Measurements from ENCODE around the gene MARK4.
A peak's percentile ranks its signal among the peaks of the same experiment; 100 is the strongest.
"Not testable (repeated sequence)": the region's sequence is repeated elsewhere in the genome, so short reads cannot be mapped to it uniquely, and the experiment has no call there.

MARK4 gene

DNA sequence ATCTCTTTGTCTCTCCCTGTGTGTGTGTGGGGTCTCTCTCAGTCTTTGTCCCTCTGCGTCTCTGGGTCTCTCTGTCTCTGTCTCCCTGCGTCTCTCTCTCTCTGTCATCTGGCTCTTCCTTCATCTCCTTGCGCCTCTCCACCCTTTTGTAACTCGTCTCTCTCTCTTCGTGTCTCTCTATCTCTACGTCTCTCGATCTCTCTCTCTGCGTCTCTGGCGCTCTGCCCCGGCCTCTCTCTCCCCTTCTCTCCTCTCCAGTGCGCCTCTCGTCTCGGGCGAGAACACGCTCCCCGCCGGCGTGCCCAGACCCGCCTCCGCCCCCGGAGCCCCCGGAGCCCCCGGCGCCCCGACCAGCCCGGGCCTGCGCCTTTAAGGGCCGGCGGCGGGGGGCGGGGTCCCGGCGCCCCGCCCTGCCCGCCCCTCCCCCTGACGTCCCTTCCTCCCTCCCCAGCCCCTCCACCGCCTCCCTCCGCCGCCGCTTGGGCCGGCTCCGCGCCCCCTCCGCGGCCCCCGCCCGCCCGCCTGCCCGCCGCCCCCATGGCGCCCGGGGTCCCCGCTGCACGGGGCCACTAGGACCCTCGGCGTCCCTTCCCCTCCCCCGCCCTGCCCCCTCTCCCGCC is at the start of gene MARK4:
MARK4 (plus strand) TSS at position 440 of the 620 bp plus-strand sequence. CDS start 318 bp downstream, outside the sequence.
- peak; percentile 53 for DNase-seq

GRCh38 chr19:45202637-45203036 is 48.4 kb upstream of the MARK4 start:
- DNase-seq: no peak

- no peak for DNase-seq
Observed at GRCh38 chr19:45205810-45206209, 45.3 kb upstream of the MARK4 start.

GRCh38 chr19:45206328-45206727 is 44.7 kb upstream of the MARK4 start:
- no peak for DNase-seq

- no peak for DNase-seq
Observed at GRCh38 chr19:45211751-45212381, 39.2 kb upstream of the MARK4 start.

GRCh38 chr19:45213031-45213430 is 38.0 kb upstream of the MARK4 start:
- no peak for DNase-seq

DNA sequence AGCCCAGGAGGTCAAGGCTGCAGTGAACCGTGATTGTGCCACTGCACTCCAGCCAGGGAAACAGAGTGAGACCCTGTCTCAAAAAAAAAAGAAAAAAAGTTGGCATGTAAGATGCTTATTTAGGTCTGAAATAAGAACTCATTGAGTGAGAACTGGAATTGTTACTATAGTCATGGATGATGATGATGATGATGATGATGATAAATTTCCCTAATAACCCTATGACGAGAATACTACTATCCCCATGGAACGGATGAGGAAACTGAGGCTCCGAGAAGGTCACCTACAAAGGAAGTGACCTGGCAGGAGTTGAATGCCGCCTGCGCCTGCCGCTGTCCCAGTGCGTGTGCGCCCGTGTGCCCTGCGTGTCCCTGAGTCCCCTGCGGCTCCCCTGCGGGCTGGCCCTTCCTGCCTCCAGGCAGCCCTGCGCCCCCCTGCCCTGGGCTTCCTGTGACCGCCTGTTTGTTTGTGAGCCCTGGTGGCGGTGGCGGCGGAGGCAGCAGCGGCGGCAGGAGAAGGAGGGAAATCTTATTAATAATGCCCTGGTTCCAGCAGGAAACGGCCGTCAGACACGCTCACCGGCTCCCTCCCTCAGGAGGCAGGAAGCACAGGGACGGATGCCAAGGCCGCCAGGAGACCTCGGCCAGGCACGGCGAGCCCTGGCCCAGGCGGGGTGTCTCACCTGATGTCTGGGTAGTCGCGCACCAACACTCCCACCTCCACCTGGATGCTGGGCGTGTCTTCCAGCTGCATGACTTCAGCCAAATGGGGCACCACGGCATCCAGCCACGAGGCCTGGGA is 35.5 kb upstream of the MARK4 start:
- DNase-seq: peak; percentile 48

- DNase-seq: no peak
Observed at GRCh38 chr19:45216667-45217066, 34.4 kb upstream of the MARK4 start.

DNA sequence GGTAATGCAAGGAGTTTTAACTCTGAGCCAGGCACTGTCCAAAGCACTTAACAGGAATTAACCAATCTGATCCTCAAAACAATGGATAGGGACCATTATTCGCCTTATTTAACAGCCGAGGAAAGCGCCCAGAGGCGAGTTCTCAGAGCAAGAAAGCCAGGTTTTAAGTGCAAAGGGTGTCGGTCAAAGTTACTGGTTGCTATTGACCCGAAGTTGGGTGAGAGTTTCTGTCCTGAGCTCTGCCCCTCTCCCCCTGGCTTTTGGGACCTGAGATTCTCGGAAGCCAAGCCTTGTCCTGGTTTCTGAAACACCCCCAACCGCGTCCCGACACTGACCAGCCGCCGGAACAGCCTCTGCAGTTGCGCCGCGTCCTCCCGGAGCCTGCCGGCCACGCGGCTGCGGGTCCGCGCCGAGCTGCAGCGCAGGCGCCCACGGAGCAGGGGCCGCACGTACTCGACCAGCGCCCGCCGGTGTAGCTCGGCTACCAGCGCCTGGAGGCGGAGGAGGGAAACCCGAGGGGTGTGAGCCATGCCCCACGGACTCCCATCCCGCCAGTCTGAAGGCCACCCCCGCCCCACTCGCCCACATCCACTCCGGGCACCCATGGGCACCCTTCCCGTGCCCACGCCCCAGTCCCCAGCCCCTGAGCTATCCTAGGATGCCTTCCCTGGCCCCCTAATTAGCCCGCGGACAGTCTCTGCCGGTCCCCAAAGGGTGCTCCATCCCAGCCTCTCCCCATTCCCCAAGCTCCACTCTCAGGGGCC is 33.7 kb upstream of the MARK4 start:
- DNase-seq: no peak

DNA sequence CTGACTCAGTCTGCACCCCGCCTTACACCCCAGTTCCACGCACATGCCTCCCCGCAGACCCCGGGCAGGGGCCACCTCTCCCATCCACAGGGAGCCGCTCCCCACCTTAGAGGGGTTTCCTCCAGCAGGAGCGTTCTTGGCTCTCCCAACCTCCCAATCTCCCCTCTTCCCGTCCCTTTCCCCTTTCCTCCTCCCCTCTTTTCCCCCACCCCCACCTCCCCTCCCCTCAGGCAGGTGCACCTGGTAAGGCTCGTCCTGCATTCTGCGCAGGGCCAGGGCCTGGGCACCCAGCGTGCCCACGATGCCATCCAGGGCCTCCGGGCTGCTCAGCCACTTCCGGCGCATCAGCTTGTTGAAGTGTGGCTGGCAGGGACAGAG is 33.1 kb upstream of the MARK4 start:
- no peak for DNase-seq

DNA sequence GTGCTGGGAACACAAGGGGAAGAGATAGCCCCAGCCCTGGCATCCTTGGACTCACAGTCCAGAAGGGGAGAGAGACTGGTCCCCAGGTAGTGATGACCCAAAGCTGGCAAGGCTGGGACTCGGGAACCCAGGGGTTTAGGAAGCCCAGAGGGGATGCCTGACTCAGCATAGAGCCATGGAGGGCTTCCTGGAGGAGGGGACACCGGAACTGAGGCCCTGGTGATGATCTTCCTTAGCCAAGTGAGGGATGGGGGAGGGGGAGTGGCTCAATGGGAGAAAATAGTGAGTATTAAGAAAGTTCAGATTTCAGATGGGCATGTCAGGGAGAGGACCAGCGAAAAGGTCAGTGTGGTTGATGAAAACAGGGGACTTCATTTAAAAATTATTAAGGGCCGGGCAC is 32.6 kb upstream of the MARK4 start:
- DNase-seq: no peak

GRCh38 chr19:45218911-45219743 is 31.9 kb upstream of the MARK4 start:
- no peak for DNase-seq

GRCh38 chr19:45222724-45223123 is 28.3 kb upstream of the MARK4 start:
- no peak for DNase-seq

DNA sequence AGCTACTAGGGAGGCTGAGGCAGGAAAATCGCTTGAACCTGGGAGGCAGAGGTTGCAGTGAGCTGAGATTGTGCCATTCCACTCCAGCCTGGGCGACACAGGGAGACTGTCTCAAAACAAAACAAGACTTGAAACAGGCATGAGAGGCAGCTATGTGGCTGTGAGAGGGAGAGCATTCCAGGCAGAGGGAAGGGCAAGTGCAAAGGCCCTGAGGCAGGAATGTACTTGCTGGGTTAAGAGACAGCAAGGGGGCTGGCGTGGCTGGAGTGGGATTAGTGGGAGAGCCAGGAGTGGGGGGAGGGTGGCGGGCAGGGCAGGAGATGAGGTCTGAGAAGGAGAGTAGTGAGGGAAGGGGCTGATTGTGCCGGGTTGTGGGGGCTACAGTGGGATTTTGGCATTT is 27.2 kb upstream of the MARK4 start:
- DNase-seq: no peak

- no peak for DNase-seq
Observed at GRCh38 chr19:45224645-45225044, 26.4 kb upstream of the MARK4 start.

GRCh38 chr19:45229056-45229455 is 22.0 kb upstream of the MARK4 start:
- DNase-seq: not testable (repeated sequence)

- no peak for DNase-seq
Observed at GRCh38 chr19:45231891-45232290, 19.2 kb upstream of the MARK4 start.

- no peak for DNase-seq
Observed at GRCh38 chr19:45234089-45234869, 16.8 kb upstream of the MARK4 start.

DNA sequence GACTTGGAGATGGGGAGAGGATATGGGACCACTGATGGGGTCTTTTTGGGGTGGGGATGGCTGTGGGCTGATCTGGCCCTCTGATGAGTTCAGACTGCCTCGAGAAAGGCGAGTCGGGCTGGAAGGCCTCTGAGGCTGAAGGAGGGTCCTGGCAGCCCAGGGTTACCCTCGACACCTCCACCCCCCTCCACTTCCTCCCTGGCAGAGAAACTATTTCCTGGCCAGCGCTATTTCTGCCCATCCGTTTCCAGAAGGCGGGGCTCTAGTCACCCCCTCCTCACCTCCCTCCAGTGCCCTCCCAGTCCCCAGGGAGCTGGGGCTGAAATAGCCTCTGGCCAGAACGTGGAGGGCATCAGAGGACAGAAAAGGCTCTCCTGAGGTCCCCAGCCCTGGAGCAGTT is 15.6 kb upstream of the MARK4 start:
- no peak for DNase-seq

DNA sequence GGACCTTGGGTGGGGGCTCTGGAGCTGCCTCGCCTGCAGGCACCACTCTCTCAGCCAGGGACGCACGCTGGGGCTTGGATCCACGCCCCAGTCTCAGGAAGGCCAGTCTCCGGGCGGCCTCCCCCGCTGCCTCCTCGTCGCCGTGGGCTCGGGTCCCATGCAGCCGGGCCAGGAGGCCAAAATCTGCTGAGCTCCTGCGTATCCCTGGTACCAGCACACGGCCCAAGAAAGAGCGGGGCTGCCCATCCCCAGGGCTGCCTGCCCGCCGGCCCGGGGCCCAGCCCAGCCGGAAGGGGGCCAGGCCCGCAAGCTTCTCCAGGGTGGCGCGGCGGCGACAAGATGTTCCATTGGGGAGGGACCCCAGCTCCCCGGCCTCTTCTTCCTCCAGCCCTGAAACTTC is 12.5 kb upstream of the MARK4 start:
- DNase-seq: no peak

DNA sequence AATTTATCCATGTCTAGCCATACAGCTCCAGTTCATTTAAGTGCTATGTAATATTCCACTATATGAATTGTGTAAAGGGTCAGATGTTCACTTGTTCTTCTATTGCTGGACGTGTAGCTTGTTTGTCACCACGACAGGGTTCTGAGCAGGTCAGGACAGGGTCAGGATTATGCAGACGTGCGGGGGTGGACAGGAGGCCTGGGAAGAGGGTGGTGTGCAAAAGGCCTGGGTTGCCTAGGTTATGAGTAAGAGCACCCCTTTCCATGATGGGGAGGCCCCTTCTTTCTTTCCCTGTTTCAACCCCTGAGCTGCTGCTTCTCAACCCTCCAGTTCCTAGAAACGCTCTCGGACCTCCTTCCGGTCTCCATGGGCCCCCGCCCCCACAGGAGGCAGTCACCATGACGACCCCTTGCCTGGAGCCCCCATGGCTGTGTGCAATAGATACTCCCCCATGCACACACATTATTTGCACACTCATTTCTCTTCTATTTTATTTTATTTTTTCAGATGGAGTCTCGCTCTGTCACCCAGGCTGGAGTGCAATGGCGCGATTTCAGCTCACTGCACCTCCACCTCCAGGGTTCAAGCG is 7.8 kb upstream of the MARK4 start:
- no peak for DNase-seq
